H1 (cell line): Measurements from ENCODE around the gene TFRC. TPM values are rescaled to one million over a fixed set of nuclear protein-coding genes. Genes with fewer than 3 reads are reported as not detected.

Experiments used
- CTCF ChIA-PET: fragments of 300-600 bp; sonication (Branson Sonifier 250); formaldehyde crosslinking; loops from one replicate; lab custom pipeline; 2021; ENCODE audit not compliant: partially characterized antibody; lab: Charles Lee
- POLR2A ChIA-PET: fragments of 300-600 bp; sonication (Branson Sonifier 250); formaldehyde crosslinking; loops from one replicate; lab custom pipeline; 2021; ENCODE audit warnings: inconsistent platforms; ENCODE audit not compliant: partially characterized antibody; lab: Charles Lee
- DNase-seq, 2 experiments: peaks; one replicate each; pipeline versions ENCODE4 v3.0.0 to v3.0.0-alpha.2; 2010 to 2022; ENCODE audit warnings: low spot score in 2 of 2, low read depth in 1 of 2, mixed read lengths in 1 of 2
- FAIRE-seq: peaks from 2 replicates; lab custom pipeline; 2011; peaks lifted over from hg19 to GRCh38; lab: Jason Lieb, UNC
- H2AFZ ChIP-seq: 2 replicates; pipeline ENCODE4 v1.8.1; 2012; ENCODE audit warnings: low read length, inconsistent platforms
- H2AK5ac ChIP-seq: 2 replicates; pipeline ENCODE4 v1.6.1; 2013; ENCODE audit warnings: low read depth, low read length
- H2BK120ac ChIP-seq: replicated peaks from 2 replicates; pipeline ENCODE3; 2013; ENCODE audit warnings: low read depth, low read length, inconsistent platforms
- H2BK12ac ChIP-seq: 2 replicates; pipeline ENCODE4 v1.6.1; 2013; ENCODE audit warnings: low read depth, low read length
- H2BK15ac ChIP-seq: 2 replicates; pipeline ENCODE4 v1.6.1; 2013; ENCODE audit warnings: low read length
- H2BK20ac ChIP-seq: 2 replicates; pipeline ENCODE4 v1.6.1; 2013; ENCODE audit warnings: low read length
- H2BK5ac ChIP-seq: 2 replicates; pipeline ENCODE4 v1.6.1; 2013; ENCODE audit warnings: low read depth, low read length
- H3K14ac ChIP-seq: 2 replicates; pipeline ENCODE4 v1.6.1; 2013; ENCODE audit warnings: inconsistent platforms; ENCODE audit not compliant: insufficient read length
- H3K18ac ChIP-seq: 2 replicates; pipeline ENCODE4 v1.6.1; 2013; ENCODE audit warnings: low read length; ENCODE audit errors: extremely low read depth
- H3K23ac ChIP-seq: 2 replicates; pipeline ENCODE4 v1.6.1; 2013; ENCODE audit warnings: inconsistent platforms; ENCODE audit not compliant: insufficient read length
- H3K23me2 ChIP-seq: 2 replicates; pipeline ENCODE4 v1.6.1; 2013; ENCODE audit warnings: low read depth, low read length
- H3K27ac ChIP-seq: 2 replicates; pipeline ENCODE4 v1.6.1; 2011; ENCODE audit warnings: low read depth, low read length, inconsistent platforms
- H3K27me3 ChIP-seq, 4 experiments: replicated peaks in 1 of 4; 1 replicate in 1 of 4; 2 replicates in 3 of 4; pipeline versions ENCODE4 v1.6.1 to v1.8.1; 2011 to 2013; ENCODE audit warnings: low read length in 3 of 4, mild to moderate bottlenecking in 3 of 4, inconsistent platforms in 2 of 4, mixed read lengths in 2 of 4, moderate library complexity in 1 of 4; ENCODE audit not compliant: control insufficient read depth in 3 of 4, insufficient read depth in 3 of 4; ENCODE audit errors: extremely low read depth in 1 of 4
- H3K36me3 ChIP-seq, 4 experiments: 2 replicates each; pipeline versions ENCODE4 v1.6.1 to v1.8.1; 2011 to 2013; ENCODE audit warnings: mild to moderate bottlenecking in 4 of 4, low read length in 3 of 4, moderate library complexity in 2 of 4, control low read depth in 1 of 4, inconsistent platforms in 1 of 4; ENCODE audit not compliant: insufficient read depth in 4 of 4, control insufficient read depth in 2 of 4
- H3K4ac ChIP-seq: replicated peaks from 2 replicates; pipeline ENCODE3; 2013; ENCODE audit warnings: low read length, low read depth, mixed read lengths, inconsistent platforms; ENCODE audit not compliant: insufficient read length
- H3K4me1 ChIP-seq, 4 experiments: replicated peaks in 1 of 4; 1 replicate in 1 of 4; 2 replicates in 3 of 4; pipeline versions ENCODE4 v1.6.1 to v1.8.1; 2011 to 2013; ENCODE audit warnings: low read length in 3 of 4, inconsistent platforms in 2 of 4, mixed read lengths in 1 of 4; ENCODE audit not compliant: insufficient read depth in 4 of 4, control insufficient read depth in 3 of 4
- H3K4me2 ChIP-seq, 2 experiments: 2 replicates each; pipeline versions ENCODE4 v1.6.1 to v1.8.1; 2011 to 2013; ENCODE audit warnings: low read depth in 2 of 2, low read length in 2 of 2, control low read depth in 1 of 2, inconsistent platforms in 1 of 2, mild to moderate bottlenecking in 1 of 2; ENCODE audit not compliant: insufficient read depth in 1 of 2
- H3K4me3 ChIP-seq, 4 experiments: fragments of 200-600, 300-600 bp in 1 of 4; sonication (generic), shearing (Covaris generic), sonication (Bioruptor Twin) in 1 of 4; 2 replicates each; pipeline versions ENCODE4 v1.5.1 to v1.8.1; 2011 to 2016; ENCODE audit warnings: low read length in 4 of 4, low read depth in 3 of 4, control low read depth in 2 of 4, inconsistent platforms in 2 of 4, mild to moderate bottlenecking in 2 of 4, mixed read lengths in 1 of 4, moderate library complexity in 1 of 4; ENCODE audit not compliant: insufficient read depth in 2 of 4; ENCODE audit errors: extremely low read depth in 1 of 4
- H3K56ac ChIP-seq: replicated peaks from 2 replicates; pipeline ENCODE3; 2013; ENCODE audit warnings: low read depth, mild to moderate bottlenecking, mixed read lengths, low read length, inconsistent platforms; ENCODE audit not compliant: insufficient read length
- H3K79me1 ChIP-seq: 2 replicates; pipeline ENCODE4 v1.6.1; 2013; ENCODE audit warnings: low read depth, low read length, control low read depth
- H3K79me2 ChIP-seq, 2 experiments: 2 replicates each; pipeline versions ENCODE4 v1.6.1 to v1.8.1; 2012 to 2013; ENCODE audit warnings: low read length in 2 of 2, mild to moderate bottlenecking in 2 of 2, inconsistent platforms in 1 of 2; ENCODE audit not compliant: insufficient read depth in 2 of 2, control insufficient read depth in 1 of 2
- H3K9ac ChIP-seq, 4 experiments: replicated peaks in 1 of 4; 1 replicate in 1 of 4; 2 replicates in 3 of 4; pipeline versions ENCODE4 v1.6.1 to v1.8.1; 2011 to 2013; ENCODE audit warnings: low read depth in 3 of 4, low read length in 3 of 4, control low read depth in 2 of 4, mild to moderate bottlenecking in 2 of 4, moderate library complexity in 2 of 4, inconsistent platforms in 1 of 4; ENCODE audit errors: extremely low read depth in 1 of 4
- H3K9me3 ChIP-seq, 2 experiments: 2 replicates each; pipeline versions ENCODE4 v1.6.1 to v1.8.1; 2012 to 2013; ENCODE audit warnings: mild to moderate bottlenecking in 2 of 2, moderate library complexity in 2 of 2, control low read depth in 1 of 2, inconsistent platforms in 1 of 2, low read depth in 1 of 2, low read length in 1 of 2, mixed read lengths in 1 of 2; ENCODE audit not compliant: insufficient read depth in 2 of 2
- H4K20me1 ChIP-seq, 2 experiments: replicated peaks in 1 of 2; 2 replicates each; pipeline versions ENCODE3 to v1.8.1; 2011 to 2013; ENCODE audit warnings: inconsistent platforms in 2 of 2, low read length in 2 of 2, mild to moderate bottlenecking in 1 of 2; ENCODE audit not compliant: insufficient read depth in 2 of 2, control insufficient read depth in 1 of 2
- H4K5ac ChIP-seq: 2 replicates; pipeline ENCODE4 v1.6.1; 2013; ENCODE audit warnings: low read length, low read depth, mixed read lengths, inconsistent platforms; ENCODE audit not compliant: insufficient read length
- H4K8ac ChIP-seq: 2 replicates; pipeline ENCODE4 v1.8.0; 2013; ENCODE audit warnings: mild to moderate bottlenecking, moderate library complexity, low read length, inconsistent platforms; ENCODE audit not compliant: insufficient read depth; ENCODE audit errors: extremely low read depth
- H4K91ac ChIP-seq: replicated peaks from 2 replicates; pipeline ENCODE3; 2013; ENCODE audit warnings: low read length, mixed read lengths, inconsistent platforms; ENCODE audit not compliant: insufficient read length
- CEBPB ChIP-seq: IDR thresholded peaks from 2 replicates; pipeline ENCODE4 v1.6.1; 2012; ENCODE audit warnings: low read depth, low read length
- CTBP2 ChIP-seq: IDR thresholded peaks from 2 replicates; pipeline ENCODE4 v1.7.0; 2011; ENCODE audit warnings: borderline replicate concordance, mild to moderate bottlenecking, moderate library complexity, mixed read lengths, low read length; ENCODE audit not compliant: insufficient read depth, insufficient read length
- CTCF ChIP-seq, 3 experiments: IDR thresholded peaks; 1 replicate in 2 of 3; 2 replicates in 1 of 3; pipeline versions ENCODE4 v1.5.1 to v1.6.1; 2011; ENCODE audit warnings: low read length in 3 of 3, mild to moderate bottlenecking in 3 of 3, inconsistent platforms in 2 of 3, low read depth in 1 of 3, moderate library complexity in 1 of 3; ENCODE audit not compliant: insufficient read depth in 1 of 3; ENCODE audit errors: control extremely low read depth in 1 of 3
- HDAC2 ChIP-seq, 2 experiments: fragments of 300-600 bp in 1 of 2; sonication (generic) in 1 of 2; IDR thresholded peaks; 2 replicates each; pipeline ENCODE4 v1.6.1; 2011 to 2012; ENCODE audit warnings: low read depth in 2 of 2, low read length in 2 of 2, mild to moderate bottlenecking in 2 of 2, moderate library complexity in 2 of 2, borderline replicate concordance in 1 of 2, inconsistent platforms in 1 of 2
- MAFK ChIP-seq: IDR thresholded peaks from 2 replicates; pipeline ENCODE4 v1.6.1; 2012; ENCODE audit warnings: low read depth, mild to moderate bottlenecking, improper control_type of control experiment, low read length
- POLR2AphosphoS5 ChIP-seq: IDR thresholded peaks from 2 replicates; pipeline ENCODE4 v1.6.1; 2011; ENCODE audit warnings: low read depth, low read length
- POU5F1 ChIP-seq: IDR thresholded peaks from 2 replicates; pipeline ENCODE4 v1.6.1; 2011; ENCODE audit warnings: low read depth, mild to moderate bottlenecking, low read length, moderate library complexity
- SAP30 ChIP-seq: fragments of 300-600 bp; sonication (generic); IDR thresholded peaks from 2 replicates; pipeline ENCODE4 v1.7.1; 2012; ENCODE audit warnings: low read length, moderate library complexity, mild to moderate bottlenecking, inconsistent platforms; ENCODE audit not compliant: insufficient read depth, insufficient replicate concordance
- SP1 ChIP-seq: IDR thresholded peaks from 2 replicates; pipeline ENCODE4 v1.6.1; 2011; ENCODE audit warnings: low read depth, low read length
- WGBS, 2 experiments: shearing (Covaris generic) in 1 of 2; methylation state at CpG; one replicate each; pipeline versions ENCODE4 v1.1.6 to v1.1.7; 2013 to 2015; ENCODE audit warnings: low lambda C conversion rate in 2 of 2, mixed read lengths in 2 of 2, inconsistent platforms in 1 of 2, low coverage in 1 of 2, missing lambda C conversion rate in 1 of 2; ENCODE audit not compliant: insufficient replicate concordance in 2 of 2, insufficient coverage in 1 of 2, insufficient read length in 1 of 2; ENCODE audit errors: extremely low coverage in 1 of 2, missing lambda C conversion rate in 1 of 2; 5-methylcytosine and 5-hydroxymethylcytosine counted together
- polyA plus RNA-seq, 7 experiments: library from polyadenylated mRNA; depleted of rRNA in 3 of 7; stranded (reverse) in 5 of 7; unstranded in 2 of 7; fragments of >200 nt in 5 of 7; fragments of 200-250 nt in 2 of 7; gene quantifications; 1 replicate in 5 of 7; 2 replicates in 1 of 7; 4 replicates in 1 of 7; pipeline versions ENCODE4 v1.2.1 to v1.2.3, GENCODE V29; 2011 to 2013; ENCODE audit warnings: missing spikeins in 2 of 7, mixed read lengths in 2 of 7
- total RNA-seq: library from RNA; stranded (reverse); fragmentation: NEBNext Ultra II Directional; extraction: Animal tissue kit (Norgen Biotek cat#: 25700); gene quantifications from 2 replicates; pipeline ENCODE4 v1.2.1, GENCODE V29; 2021

The TFRC gene
- total and polyA plus RNA-seq, 2 of the 8 experiments (the other 6 are each of a cell fraction or from before 2014, with no cell fraction given): 67.3 to 161 TPM

- Histone ChIP-seq H2AK5ac (no peak overlapping the region), H2BK20ac (no peak overlapping the region), H3K4me2 (no peak overlapping the region), H2BK15ac (no peak overlapping the region), H3K4me1 (no peaks in the 10 kb centered on the region), H4K20me1 (no peaks in the 10 kb centered on the region), H3K56ac (no peak overlapping the region), H3K9ac (no peak overlapping the region), H3K4ac (no peak overlapping the region), H3K27ac (no peak overlapping the region), H3K4me3 (no peak overlapping the region), H3K79me1 (no peaks in the 10 kb centered on the region), H3K36me3 (no peaks in the 10 kb centered on the region), H4K5ac (no peak overlapping the region), H4K91ac (no peak overlapping the region), H2BK12ac (no peak overlapping the region), H3K18ac (no peak overlapping the region), H2AFZ (no peak overlapping the region), H2BK120ac (no peak overlapping the region), H3K9me3 (no peaks in the 10 kb centered on the region; a peak in 1 of 4 replicates), H4K8ac (no peak overlapping the region; the same call in 1 of the 2 replicates), H3K23ac (no peak overlapping the region), H2BK5ac (no peak overlapping the region), H3K23me2 (no peaks in the 10 kb centered on the region), H3K79me2 (no peaks in the 10 kb centered on the region), H3K27me3 (no peaks in the 10 kb centered on the region), H3K14ac (no peak overlapping the region)
- POLR2A ChIA-PET: no interaction called here
- TF ChIP-seq CTBP2: no peak
- no peak for TF ChIP-seq POLR2AphosphoS5
- TF ChIP-seq SP1: no peak
- TF ChIP-seq SAP30: no peak
- TF ChIP-seq CTCF (IDR thresholded peaks at IDR 0.05; ENCODE audit: control extremely low read depth in 1 of 3, insufficient read depth in 1 of 3, low read depth in 1 of 3, low read length in 3 of 3): no peak
- no peak for TF ChIP-seq HDAC2 (IDR thresholded peaks at IDR 0.05; ENCODE audit: borderline replicate concordance in 1 of 2, low read depth in 2 of 2, low read length in 2 of 2)
- TF ChIP-seq POU5F1: no peak
- no peak for TF ChIP-seq MAFK
- no peak for TF ChIP-seq CEBPB
- 91% methylated on average over 15 of the region's 15 CpGs; no CpG with 5 or more reads in 1 of the 2 experiments for WGBS, 2 experiments
- FAIRE-seq: no peak
- CTCF ChIA-PET: interaction anchor here (1.0 to 1.1 kb wide), 2 partner anchors 9 to 184 kb away, joined by 3 to 4 read pairs; no protein-coding TSS in a partner anchor
- DNase-seq: no peak
Measured at GRCh38 chr3:196012941-196013476, 68.9 kb downstream of the TFRC start.
